ENCODE data around the gene DTX3. TPM values are rescaled to one million over a fixed set of nuclear protein-coding genes. Genes with fewer than 3 reads are reported as not detected.
"Not testable (repeated sequence)": the region's sequence is repeated elsewhere in the genome, so short reads cannot be mapped to it uniquely, and the experiment has no call there.

Gene DTX3
- total and polyA plus RNA-seq, 10 donors, result 13.7 to 30.7 (median 21.6) TPM

DNA sequence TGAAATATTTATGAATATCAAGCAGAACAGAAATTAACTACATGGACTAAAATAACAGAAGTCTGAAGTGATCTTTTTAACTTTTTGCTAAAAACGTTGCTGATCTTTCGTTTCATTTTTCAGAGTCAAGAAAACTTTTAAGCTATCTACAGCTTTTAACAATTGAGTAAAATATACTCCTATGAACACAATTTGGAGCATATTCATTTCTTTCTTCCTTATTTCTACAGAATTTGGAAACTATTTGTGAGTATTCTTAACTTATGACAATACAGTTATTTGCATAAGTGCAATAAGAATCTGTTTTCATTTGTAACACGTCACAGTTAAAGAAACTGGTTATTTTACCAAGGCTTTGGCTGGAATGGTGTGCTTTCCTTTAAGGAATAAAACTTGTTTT lies 49.4 kb downstream of the DTX3 start:
- H3K27ac ChIP-seq, result no peak overlapping the region
- WGBS, 5 donors, result 65 to 73% (median 70%) methylated on average over 3 of the region's 3 CpGs
- TF ChIP-seq POLR2A (IDR thresholded peaks at IDR 0.05) (no peak), POLR2AphosphoS5 (IDR thresholded peaks at IDR 0.05) (no peak)
- TF ChIP-seq, protein P1, sequence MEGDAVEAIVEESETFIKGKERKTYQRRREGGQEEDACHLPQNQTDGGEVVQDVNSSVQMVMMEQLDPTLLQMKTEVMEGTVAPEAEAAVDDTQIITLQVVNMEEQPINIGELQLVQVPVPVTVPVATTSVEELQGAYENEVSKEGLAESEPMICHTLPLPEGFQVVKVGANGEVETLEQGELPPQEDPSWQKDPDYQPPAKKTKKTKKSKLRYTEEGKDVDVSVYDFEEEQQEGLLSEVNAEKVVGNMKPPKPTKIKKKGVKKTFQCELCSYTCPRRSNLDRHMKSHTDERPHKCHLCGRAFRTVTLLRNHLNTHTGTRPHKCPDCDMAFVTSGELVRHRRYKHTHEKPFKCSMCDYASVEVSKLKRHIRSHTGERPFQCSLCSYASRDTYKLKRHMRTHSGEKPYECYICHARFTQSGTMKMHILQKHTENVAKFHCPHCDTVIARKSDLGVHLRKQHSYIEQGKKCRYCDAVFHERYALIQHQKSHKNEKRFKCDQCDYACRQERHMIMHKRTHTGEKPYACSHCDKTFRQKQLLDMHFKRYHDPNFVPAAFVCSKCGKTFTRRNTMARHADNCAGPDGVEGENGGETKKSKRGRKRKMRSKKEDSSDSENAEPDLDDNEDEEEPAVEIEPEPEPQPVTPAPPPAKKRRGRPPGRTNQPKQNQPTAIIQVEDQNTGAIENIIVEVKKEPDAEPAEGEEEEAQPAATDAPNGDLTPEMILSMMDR (IDR thresholded peaks at IDR 0.05 in 8 of 11, conservative IDR thresholded peaks at IDR 0.05 in 3 of 11), result no peak
- intact Hi-C loops (cut with DNase I; ENCODE audit: low total_unique reads), result no loop called here
- H3K36me3 ChIP-seq, result no peaks in the 10 kb centered on the region
- H3K4me3 ChIP-seq, result no peak overlapping the region
- H3K4me1 ChIP-seq, result no peaks in the 10 kb centered on the region
- peaks cover 0 to 9% (median 0%) of the 10 kb centered on the region in 7 donors for H3K27me3 ChIP-seq (replicated peaks in 1 of 7)
- H3K9me3 ChIP-seq, result peaks cover 0 to 19% (median 12%) of the 10 kb centered on the region in 8 donors
- DNase-seq, result no peak

DNA sequence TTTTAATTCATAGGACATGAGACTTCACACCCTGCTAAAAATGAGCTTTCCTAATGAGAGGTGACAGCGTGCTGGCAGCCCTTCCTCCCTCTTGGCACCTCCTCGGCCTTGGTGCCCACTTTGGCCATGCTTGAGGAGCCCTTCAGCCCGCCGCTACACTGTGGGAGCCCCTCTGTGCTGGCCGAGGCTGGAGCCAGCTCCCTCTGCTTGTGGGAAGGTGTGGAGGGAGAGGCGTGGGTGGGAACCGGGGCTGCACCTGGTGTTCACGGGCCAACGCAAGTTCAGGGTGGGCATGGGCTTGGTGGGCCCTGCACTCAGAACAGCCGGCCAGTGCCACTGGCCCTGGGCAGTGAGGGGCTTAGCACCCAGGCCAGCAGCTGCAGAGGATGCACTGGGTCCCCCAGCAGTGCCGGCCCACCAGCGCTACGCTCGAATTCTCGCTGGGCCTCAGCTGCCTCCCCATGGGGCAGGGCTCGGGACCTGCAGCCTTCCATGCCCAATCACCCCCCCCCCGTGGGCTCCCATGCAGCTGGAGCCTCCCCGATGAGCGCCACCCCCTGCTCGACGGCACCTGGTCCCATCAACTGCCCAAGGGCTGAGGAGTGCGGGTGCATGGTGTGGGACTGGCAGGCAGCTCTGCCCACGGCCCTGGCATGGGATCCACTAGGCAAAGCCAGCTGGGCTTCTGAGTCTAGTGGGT lies 51.1 kb downstream of the DTX3 start:
- Histone ChIP-seq H3K4me1 (no peaks in the 10 kb centered on the region), H3K9me3 (peaks cover 0 to 19% (median 12%) of the 10 kb centered on the region in 8 donors), H3K27me3 (replicated peaks in 1 of 7) (peaks cover 0 to 9% (median 0%) of the 10 kb centered on the region in 7 donors), H3K36me3 (no peaks in the 10 kb centered on the region), H3K27ac (no peak overlapping the region), H3K4me3 (no peak overlapping the region)
- intact Hi-C loops (cut with DNase I; ENCODE audit: low total_unique reads), result no loop called here
- 80 to 86% (median 81%) methylated on average over 16 to 23 of the region's 23 CpGs for WGBS, 5 donors
- TF ChIP-seq POLR2AphosphoS5 (IDR thresholded peaks at IDR 0.05) (no peak), POLR2A (IDR thresholded peaks at IDR 0.05) (no peak)
- TF ChIP-seq, protein P1 (IDR thresholded peaks at IDR 0.05 in 8 of 11, conservative IDR thresholded peaks at IDR 0.05 in 3 of 11), result no peak
- no peak for DNase-seq

DNA sequence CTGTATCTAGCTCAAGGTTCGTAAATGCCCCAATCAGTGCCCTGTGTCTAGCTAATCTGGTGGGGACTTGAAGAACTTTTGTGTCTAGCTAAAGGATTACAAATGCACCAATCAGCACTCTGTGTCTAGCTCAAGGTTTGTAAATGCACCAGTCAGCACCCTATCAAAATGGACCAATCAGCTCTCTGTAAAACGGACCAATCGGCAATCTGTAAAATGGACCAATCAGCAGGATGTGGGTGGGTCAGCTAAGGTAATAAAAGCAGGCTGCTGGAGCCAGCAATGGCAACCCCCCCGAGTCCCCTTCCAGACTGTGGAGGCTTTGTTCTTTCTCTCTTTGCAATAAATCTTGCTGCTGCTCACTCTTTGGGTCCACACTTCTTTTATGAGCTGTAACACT lies 51.8 kb downstream of the DTX3 start:
- H3K27ac ChIP-seq; intact Hi-C loops (cut with DNase I; ENCODE audit: low total_unique reads); H3K36me3 ChIP-seq; H3K4me1 ChIP-seq; DNase-seq; H3K4me3 ChIP-seq; H3K27me3 ChIP-seq (replicated peaks in 1 of 7): not testable (repeated sequence)
- WGBS, 5 donors, result 69 to 91% (median 83%) methylated on average over 4 of the region's 4 CpGs
- H3K9me3 ChIP-seq, result peaks cover 0 to 23% (median 16%) of the 10 kb centered on the region in 8 donors

DNA sequence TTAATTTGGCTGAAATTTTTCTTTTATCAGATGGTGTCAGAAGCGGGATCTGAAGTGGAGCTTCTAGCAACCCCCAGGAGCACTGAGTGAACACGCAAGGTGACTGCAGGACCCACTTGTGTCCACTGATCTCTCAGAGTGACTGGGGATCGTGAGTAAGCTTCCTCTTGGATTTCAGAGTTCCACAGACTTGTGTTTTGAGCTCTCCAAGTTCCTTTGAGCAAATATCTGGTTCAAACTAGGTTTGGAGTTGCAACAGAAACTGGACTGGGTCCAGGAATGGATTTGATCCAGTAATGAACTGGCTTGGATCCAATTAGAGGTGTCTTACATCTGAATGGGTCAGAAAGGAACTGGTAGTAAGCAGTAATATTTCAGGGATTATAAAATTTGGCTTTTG lies 53.1 kb downstream of the DTX3 start:
- Histone ChIP-seq H3K27me3 (replicated peaks in 1 of 7) (peaks cover 0 to 9% (median 0%) of the 10 kb centered on the region in 7 donors), H3K4me3 (no peak overlapping the region), H3K36me3 (no peaks in the 10 kb centered on the region), H3K4me1 (no peaks in the 10 kb centered on the region), H3K9me3 (peaks cover 0 to 27% (median 17%) of the 10 kb centered on the region in 8 donors), H3K27ac (no peak overlapping the region)
- intact Hi-C loops (cut with DNase I; ENCODE audit: low total_unique reads), result no loop called here
- DNase-seq, result no peak
- WGBS, 5 donors, result 60 to 72% (median 65%) methylated on average over 3 of the region's 3 CpGs
- TF ChIP-seq POLR2AphosphoS5 (IDR thresholded peaks at IDR 0.05), result no peak
- TF ChIP-seq POLR2A (IDR thresholded peaks at IDR 0.05), result no peak
- TF ChIP-seq, protein P1 (IDR thresholded peaks at IDR 0.05 in 8 of 11, conservative IDR thresholded peaks at IDR 0.05 in 3 of 11), result no peak
